ENCODE data around the gene MAFF.
"Not testable (repeated sequence)": the region's sequence is repeated elsewhere in the genome, so short reads cannot be mapped to it uniquely, and the experiment has no call there.

The MAFF gene

DNA sequence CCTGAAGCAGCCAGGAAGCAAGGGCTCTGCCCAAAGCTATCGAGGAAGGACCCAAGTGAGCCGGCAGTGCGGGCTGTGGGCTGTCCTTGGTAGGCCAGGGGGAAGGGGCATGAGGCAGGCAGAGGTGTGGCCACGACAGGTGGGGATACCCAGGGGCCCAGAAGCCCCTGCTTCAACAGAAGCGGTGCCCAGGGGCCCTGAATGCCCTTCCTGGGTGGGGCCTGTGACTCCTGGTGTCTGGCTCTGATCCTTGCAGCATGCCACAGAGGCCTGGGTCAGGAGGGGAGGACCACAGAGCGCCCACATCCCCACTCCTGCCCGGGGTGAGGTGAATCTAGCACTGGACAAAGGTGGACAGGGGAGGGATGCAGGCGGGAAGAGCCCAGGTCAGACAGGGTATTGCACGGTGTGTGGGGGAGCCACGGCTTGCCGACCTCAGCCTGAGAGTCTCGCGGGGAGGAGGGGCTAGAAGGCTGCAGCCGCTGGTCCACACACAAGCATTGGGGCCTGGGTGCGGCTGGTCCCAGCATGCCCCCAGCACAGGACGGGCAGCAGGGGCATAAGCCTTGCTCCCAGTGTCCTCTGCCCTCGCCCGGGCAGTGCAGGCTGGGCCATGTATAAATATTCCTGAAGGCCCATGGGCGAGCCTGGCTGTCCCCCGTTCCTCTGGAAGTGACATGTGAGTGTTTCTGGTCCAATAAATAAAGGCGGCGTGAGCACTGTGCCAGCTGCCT is 19.0 kb downstream of the MAFF start:
- Mint-ChIP-seq H3K36me3 (ENCODE audit: low read depth) (peaks cover 33% of the 10 kb centered on the region), H3K4me3 (no peak overlapping the region), H3K4me1 (ENCODE audit: low read depth) (peaks cover 18% of the 10 kb centered on the region), H3K27me3 (no peaks in the 10 kb centered on the region), H3K27ac (peak overlapping the region; percentile 44), H3K9me3 (no peaks in the 10 kb centered on the region)
- DNase-seq, result no peak

DNA sequence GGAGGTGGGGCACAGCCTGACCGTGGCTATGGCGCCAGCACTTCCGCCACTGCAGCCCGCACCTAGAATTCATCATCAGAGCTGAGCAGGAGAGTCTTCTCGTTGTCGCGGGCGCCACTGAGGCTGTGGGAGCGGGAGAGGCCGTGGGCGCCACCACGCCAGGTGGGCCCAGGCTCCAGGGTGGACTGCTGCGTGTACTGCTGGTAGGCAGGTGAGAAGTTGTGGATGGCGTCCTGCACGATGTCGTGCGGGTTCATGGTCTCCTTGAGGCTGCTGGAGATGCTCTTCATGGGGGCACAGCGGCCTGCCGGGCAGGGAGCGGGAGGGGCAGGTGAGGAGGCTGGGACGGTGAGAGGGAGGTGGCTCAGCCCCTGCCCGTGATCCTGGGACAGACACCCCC is 19.6 kb downstream of the MAFF start:
- DNase-seq, result no peak
- H3K4me1 Mint-ChIP-seq (ENCODE audit: low read depth), result peaks cover 18% of the 10 kb centered on the region
- H3K4me3 Mint-ChIP-seq, result no peak overlapping the region
- H3K27ac Mint-ChIP-seq, result peak overlapping the region; percentile 44
- no peaks in the 10 kb centered on the region for H3K9me3 Mint-ChIP-seq
- peaks cover 30% of the 10 kb centered on the region for H3K36me3 Mint-ChIP-seq (ENCODE audit: low read depth)
- H3K27me3 Mint-ChIP-seq, result no peaks in the 10 kb centered on the region

DNA sequence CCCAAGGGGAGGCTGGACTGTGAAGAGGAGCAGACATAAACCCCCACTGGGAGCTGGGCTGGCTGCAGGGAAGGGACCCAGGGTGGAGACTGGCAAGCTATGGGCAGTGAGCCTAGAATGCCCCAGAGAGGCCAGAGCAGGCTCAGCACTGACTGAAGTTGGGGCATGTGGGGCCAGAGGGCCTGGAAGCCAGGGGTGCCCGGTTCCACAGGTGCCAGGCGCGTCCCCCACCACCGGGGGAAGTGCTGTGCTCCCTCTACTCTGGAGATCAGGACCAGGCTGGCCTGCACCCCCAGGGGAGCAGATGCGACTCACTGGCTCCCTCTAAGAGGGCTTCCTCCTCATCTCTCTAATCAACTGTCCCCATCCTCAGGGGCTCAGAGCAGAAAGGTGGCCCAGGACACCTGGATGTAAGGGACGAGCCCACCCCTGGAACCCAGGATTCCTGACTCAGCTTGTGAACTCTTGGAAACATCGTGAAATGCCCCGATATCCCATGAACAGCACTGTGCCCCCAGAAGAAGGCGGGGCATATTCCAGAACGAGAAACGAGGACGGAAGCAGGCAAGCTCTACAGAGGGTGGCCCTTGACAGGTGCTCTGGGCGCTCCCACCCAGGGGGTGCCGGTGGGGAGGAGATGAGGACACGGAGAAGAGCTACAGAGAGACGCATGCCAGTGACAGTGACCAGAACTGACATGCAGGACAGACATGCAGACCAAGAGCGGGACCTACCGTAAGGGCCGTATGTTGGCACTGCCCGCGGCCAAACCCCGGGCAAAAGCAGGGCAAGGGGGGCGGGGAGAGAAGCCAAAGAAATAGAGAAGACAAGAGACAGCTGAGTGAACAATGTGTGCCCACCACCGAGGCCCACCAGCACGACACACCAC is 20.4 kb downstream of the MAFF start:
- Mint-ChIP-seq H3K36me3 (ENCODE audit: low read depth) (peaks cover 27% of the 10 kb centered on the region), H3K27me3 (no peaks in the 10 kb centered on the region), H3K4me1 (ENCODE audit: low read depth) (peaks cover 18% of the 10 kb centered on the region), H3K9me3 (no peaks in the 10 kb centered on the region), H3K27ac (peak overlapping the region; percentile 23), H3K4me3 (no peak overlapping the region)
- no peak for DNase-seq

DNA sequence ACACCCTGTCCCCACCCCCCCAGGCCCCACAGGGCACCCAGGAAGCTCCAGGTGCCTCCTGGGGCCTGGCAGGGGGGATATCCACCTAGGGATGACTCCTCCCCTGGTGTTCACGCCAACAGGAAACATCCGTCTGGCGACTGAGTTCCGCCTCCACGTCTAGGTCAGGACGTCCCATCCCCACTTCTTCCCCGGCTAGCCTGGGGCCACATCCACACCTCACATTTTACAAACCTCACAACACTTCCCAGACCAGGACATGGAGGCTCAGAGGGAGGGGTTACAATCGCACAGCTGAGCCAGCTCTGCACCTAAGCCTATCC is 21.0 kb downstream of the MAFF start:
- H3K27ac Mint-ChIP-seq, result no peak overlapping the region
- H3K27me3 Mint-ChIP-seq, result no peaks in the 10 kb centered on the region
- no peak for DNase-seq
- peaks cover 31% of the 10 kb centered on the region for H3K36me3 Mint-ChIP-seq (ENCODE audit: low read depth)
- H3K4me3 Mint-ChIP-seq, result no peak overlapping the region
- peaks cover 18% of the 10 kb centered on the region for H3K4me1 Mint-ChIP-seq (ENCODE audit: low read depth)
- H3K9me3 Mint-ChIP-seq, result no peaks in the 10 kb centered on the region

DNA sequence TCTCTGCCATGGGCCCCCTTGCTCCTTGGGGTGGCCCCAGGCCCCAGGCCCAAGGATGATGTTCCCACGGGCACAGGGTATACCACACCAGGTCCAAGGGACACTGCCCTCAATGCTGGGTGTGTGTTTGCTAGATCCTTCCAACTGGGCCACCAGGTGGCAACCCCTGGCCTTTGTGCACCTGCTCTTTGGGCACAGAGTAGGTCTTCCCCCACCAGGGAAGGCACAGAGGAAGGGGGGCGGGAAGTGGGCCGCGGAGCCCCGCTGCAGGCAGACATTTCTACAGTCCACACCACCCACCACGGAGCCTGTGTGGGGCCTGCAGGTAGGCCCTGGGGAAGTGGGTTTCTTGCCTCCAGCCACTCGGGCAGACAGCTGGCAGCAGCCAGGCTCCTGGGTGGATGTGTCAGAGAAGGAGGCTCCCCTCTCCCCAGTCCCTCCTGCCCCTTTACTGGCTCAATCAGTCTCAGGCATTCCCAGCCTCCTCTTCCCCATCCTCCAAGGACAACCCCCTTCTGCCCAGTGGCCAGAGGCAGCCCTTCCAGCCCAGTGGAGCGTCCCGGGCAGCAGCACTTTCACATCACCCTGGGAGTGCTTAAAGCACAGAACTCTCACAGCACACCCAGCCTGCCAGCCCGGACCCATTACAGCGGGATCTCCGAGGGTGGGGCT is 21.6 kb downstream of the MAFF start:
- H3K4me3 Mint-ChIP-seq, result no peak overlapping the region
- peaks cover 11% of the 10 kb centered on the region for H3K4me1 Mint-ChIP-seq (ENCODE audit: low read depth)
- no peak for DNase-seq
- H3K36me3 Mint-ChIP-seq (ENCODE audit: low read depth), result peaks cover 31% of the 10 kb centered on the region
- peak overlapping the region; percentile 49 for H3K27ac Mint-ChIP-seq
- no peaks in the 10 kb centered on the region for H3K9me3 Mint-ChIP-seq
- no peaks in the 10 kb centered on the region for H3K27me3 Mint-ChIP-seq

DNA sequence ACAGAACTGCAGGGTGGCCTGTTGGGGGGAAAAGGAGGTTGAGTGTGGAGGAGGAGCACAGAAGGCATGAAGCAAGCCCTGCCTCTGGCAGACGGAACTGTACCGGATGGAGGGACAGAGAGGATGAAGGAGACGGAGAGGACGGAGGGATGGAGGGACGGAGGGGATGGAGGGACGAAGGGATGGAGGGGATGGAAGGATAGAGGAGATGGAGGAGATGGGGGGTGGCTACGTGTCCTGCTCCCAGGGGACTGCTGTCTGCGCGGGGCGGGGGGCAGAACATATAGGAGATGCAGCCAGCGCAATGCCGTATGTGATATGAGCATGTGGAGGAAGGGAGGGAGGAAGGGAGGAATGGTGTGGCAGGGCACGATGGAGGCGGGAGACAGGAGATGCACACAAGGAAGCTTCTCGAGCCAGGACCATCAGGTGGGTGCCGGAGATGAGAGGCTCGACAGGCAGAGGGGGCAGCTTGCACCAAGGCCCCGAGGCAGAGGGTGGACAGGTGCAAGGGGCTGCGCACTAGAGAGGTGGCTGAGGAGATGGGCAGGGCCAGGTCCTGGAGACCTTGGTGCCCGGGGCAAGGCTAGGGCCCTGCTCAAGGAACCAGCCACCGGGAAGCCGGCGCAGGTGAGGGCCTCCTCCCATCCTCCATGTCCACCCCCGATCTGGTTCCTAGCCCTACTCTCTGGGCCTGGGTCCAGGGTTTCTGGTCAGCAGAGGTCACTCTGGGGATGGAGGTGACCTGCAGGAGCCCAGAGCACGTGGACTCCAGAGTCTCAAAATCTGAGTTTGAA is 25.3 kb downstream of the MAFF start:
- no peak overlapping the region for H3K27ac Mint-ChIP-seq
- no peak overlapping the region for H3K4me3 Mint-ChIP-seq
- no peaks in the 10 kb centered on the region for H3K27me3 Mint-ChIP-seq
- H3K9me3 Mint-ChIP-seq, result no peaks in the 10 kb centered on the region
- H3K4me1 Mint-ChIP-seq (ENCODE audit: low read depth), result peaks cover 1% of the 10 kb centered on the region
- peaks cover 47% of the 10 kb centered on the region for H3K36me3 Mint-ChIP-seq (ENCODE audit: low read depth)
- no peak for DNase-seq

DNA sequence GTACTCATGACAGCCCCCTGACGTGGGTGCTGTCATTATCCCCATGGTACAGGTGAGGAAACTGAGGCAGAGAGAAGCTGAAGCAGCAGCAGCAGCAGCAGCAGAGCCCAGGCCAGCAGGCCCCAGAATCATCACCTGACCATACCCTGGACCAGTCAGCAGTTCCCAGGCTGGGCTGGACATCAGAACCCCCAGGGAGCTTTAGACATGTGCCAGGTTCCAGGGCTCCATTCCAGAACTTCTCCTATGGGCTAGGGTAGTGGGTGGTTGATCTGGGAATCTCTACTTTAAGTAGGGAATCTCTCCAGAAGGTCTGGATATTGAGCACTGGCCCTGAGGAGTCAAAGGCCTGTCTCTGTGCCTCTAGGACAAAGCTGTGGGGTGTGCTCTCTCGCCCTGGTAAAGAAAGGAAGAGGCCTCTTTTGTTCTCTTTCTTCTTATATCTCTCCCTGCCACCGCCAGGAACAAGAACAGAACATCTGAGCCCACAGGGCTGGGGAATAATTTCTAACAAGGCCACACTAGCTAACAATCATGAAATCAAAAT is 26.6 kb downstream of the MAFF start:
- H3K4me1 Mint-ChIP-seq (ENCODE audit: low read depth), result peaks cover 1% of the 10 kb centered on the region
- peak overlapping the region; percentile 53 for H3K27ac Mint-ChIP-seq

DNA sequence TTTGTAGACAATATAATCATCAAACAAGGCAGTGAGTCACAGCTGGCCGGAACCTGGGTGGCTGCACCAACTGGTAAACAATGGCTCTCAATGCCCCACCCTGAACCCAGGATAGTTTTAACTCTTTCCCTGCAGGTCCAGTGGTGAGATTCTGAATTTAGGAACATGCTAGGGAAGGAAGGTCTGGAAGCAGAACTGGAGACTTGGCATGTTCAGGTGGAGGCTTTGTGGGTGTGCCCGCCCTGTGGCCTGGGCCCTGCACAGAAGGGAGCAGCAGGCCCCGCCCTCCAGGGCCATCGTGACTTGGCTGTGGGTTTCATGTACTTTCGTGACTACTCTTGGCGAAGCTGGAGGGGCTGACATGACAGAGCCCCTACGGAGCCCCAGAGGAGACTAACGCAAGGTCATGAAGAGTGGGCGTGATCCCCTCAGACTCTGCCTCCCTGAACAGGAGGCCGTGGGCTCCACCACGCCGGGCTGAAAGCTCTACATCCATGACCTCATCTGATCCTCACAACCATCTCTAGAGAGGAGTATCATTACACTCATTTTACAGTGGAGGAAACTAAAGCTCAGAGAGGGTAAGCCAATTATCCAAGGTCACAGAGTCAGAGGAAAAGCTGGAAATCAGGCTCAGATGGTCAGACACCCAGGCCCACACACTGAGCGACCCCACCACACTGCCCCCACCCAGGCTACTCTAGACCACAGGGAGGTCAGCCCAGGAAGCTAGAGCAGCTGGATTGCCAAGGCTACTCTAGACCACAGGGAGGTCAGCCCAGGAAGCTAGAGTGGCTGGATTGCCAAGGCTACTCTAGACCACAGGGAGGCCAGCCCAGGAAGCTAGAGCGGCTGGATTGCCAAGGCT is 27.3 kb downstream of the MAFF start:
- Mint-ChIP-seq H3K4me3 (no peak overlapping the region), H3K27me3 (no peaks in the 10 kb centered on the region), H3K4me1 (ENCODE audit: low read depth) (peaks cover 1% of the 10 kb centered on the region), H3K36me3 (ENCODE audit: low read depth) (peaks cover 57% of the 10 kb centered on the region), H3K27ac (peak overlapping the region; percentile 76), H3K9me3 (no peaks in the 10 kb centered on the region)
- DNase-seq, result no peak

More for the DNA sequence above, 26.6 kb downstream of the MAFF start:
- Mint-ChIP-seq H3K36me3 (ENCODE audit: low read depth) (peaks cover 54% of the 10 kb centered on the region), H3K4me3 (no peak overlapping the region), H3K9me3 (no peaks in the 10 kb centered on the region), H3K27me3 (no peaks in the 10 kb centered on the region)
- DNase-seq, result no peak

DNA sequence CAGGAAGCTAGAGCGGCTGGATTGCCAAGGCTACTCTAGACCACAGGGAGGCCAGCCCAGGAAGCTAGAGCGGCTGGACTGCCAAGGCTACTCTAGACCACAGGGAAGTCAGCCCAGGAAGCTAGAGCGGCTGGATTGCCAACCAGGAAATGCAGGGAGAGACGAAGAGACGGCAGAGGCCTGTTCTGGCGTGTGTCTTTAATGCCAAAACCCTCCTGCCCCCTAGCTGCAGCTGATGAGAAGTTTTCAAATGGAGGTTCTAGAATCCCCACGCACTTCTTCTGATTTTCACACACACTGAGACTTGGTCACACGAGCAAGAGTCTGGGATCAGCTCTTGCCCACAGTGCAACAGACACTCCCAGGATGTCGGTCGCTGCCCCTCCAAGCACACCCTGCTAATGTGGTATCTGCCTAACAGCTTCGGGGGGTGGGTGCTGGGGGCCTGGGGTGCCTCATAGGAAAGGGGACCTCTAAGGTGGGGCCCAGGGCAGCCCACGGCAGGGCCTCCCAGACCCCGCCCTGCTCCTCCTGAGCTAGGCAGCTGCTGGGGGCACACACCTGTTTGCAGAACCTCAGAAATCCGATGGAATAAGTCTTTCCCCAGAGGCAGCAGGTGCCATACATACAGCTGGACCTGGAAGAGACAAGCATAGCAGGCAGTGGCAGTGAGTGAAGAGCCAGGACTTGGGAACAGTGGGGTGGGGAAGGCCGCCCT is 28.5 kb downstream of the MAFF start:
- no peaks in the 10 kb centered on the region for H3K27me3 Mint-ChIP-seq
- peak; percentile 46 for DNase-seq
- H3K4me3 Mint-ChIP-seq, result no peak overlapping the region
- H3K36me3 Mint-ChIP-seq (ENCODE audit: low read depth), result peaks cover 53% of the 10 kb centered on the region
- peaks cover 1% of the 10 kb centered on the region for H3K4me1 Mint-ChIP-seq (ENCODE audit: low read depth)
- H3K9me3 Mint-ChIP-seq, result no peaks in the 10 kb centered on the region
- H3K27ac Mint-ChIP-seq, result no peak overlapping the region

DNA sequence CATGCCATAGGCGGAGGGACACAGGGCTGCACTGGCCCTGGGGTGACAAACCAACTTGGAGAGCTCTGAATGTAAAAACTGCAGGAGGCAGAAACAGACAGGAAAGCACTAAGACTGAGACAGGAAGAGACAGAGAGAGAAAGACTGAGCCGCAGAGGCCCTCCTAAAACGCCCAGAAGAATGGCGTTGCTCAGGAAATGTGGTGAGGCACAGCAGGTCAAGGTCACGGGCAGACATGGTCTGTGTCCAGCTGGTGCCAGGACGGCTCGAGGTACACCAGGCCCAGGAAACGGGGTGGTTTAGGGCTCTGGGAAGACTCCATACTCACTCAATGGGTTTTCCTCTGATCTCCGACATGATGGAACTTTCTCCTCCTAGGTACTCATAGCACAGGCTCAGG is 29.1 kb downstream of the MAFF start:
- Mint-ChIP-seq H3K27me3 (no peaks in the 10 kb centered on the region), H3K27ac (no peak overlapping the region), H3K4me1 (ENCODE audit: low read depth) (peaks cover 1% of the 10 kb centered on the region), H3K36me3 (ENCODE audit: low read depth) (peaks cover 57% of the 10 kb centered on the region), H3K9me3 (no peaks in the 10 kb centered on the region), H3K4me3 (no peak overlapping the region)
- DNase-seq, result no peak

DNA sequence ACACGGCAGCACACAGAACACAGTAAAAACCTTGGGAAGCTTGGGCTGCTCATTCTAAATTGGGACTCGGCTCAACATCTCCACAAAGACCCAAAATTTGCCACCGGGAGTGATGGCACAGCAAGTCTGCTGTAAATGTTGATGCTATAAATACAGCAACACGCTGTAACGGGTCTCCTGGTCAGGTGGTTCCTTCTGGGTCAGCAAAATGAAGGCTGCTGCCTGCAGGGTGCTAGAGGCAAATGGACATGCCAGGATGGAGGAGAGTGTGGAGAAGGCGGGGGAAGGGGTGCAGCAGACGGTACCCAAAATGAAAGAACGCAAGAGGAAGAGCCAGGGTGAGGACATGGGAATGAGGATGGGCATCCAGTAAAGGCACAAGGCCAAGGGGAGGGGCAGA is 30.4 kb downstream of the MAFF start:
- peaks cover 66% of the 10 kb centered on the region for H3K36me3 Mint-ChIP-seq (ENCODE audit: low read depth)
- H3K27me3 Mint-ChIP-seq, result no peaks in the 10 kb centered on the region

DNA sequence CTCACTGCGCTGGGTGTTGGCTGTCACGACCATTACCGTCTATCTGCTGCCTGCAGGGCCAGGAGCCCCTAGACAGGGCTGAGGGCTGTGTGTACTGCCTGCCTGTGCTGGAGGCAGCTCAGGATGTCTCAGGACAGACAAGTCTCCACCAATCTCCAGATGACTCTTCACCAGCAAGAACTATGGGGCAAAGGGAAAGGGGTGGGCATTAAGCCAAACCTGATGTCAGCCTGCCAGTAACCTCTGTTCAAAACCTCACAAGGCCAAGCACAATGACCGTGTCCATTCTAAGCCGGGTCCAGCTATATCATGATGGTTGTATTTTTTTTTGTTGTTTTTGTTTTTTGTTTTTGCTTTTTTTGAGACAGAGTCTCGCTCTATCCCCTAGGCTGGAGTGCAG is 31.6 kb downstream of the MAFF start:
- no peak overlapping the region for H3K4me3 Mint-ChIP-seq
- H3K36me3 Mint-ChIP-seq (ENCODE audit: low read depth), result peaks cover 64% of the 10 kb centered on the region
- H3K27me3 Mint-ChIP-seq, result no peaks in the 10 kb centered on the region
- H3K9me3 Mint-ChIP-seq, result no peaks in the 10 kb centered on the region
- DNase-seq, result no peak
- no peak overlapping the region for H3K27ac Mint-ChIP-seq
- H3K4me1 Mint-ChIP-seq (ENCODE audit: low read depth), result peaks cover 1% of the 10 kb centered on the region

More for the DNA sequence above, 30.4 kb downstream of the MAFF start:
- H3K4me3 Mint-ChIP-seq, result no peak overlapping the region
- H3K9me3 Mint-ChIP-seq, result no peaks in the 10 kb centered on the region
- peaks cover 1% of the 10 kb centered on the region for H3K4me1 Mint-ChIP-seq (ENCODE audit: low read depth)
- peak overlapping the region; percentile 59 for H3K27ac Mint-ChIP-seq
- DNase-seq, result no peak

DNA sequence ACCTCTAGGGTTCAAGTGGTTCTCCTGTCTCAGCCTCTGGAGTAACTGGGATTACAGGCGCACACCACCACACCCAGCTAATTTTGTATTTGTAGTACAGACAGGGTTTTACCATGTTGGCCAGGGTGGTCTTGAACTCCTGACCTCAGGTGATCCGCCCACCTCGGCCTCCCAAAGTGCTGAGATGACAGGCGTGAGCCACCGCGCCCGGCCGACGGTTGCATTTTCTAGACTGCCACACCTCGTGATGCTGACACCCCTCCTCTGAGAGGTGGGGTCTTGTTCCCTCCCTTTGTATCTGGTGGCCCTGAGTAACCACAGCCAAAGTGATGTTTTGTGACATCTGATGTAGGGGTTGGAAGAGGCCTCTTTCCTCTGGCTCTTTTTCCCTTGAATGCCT is 32.1 kb downstream of the MAFF start:
- not testable (repeated sequence) for H3K27ac Mint-ChIP-seq; H3K9me3 Mint-ChIP-seq; H3K4me1 Mint-ChIP-seq (ENCODE audit: low read depth); H3K27me3 Mint-ChIP-seq; H3K4me3 Mint-ChIP-seq; DNase-seq
- peaks cover 64% of the 10 kb centered on the region for H3K36me3 Mint-ChIP-seq (ENCODE audit: low read depth)
